PC-3 (cell line): ENCODE measurements around the gene SLC9A9. TPM values are rescaled to one million over a fixed set of nuclear protein-coding genes. Genes with fewer than 3 reads are reported as not detected.

Experiments used
- ATAC-seq: fragments of 200-7000 bp; cut with Tn5 transposase; 2 replicates; pipeline ENCODE4 v1.9.1; 2020; ENCODE audit warnings: mild to moderate bottlenecking, moderate library complexity
- BruUV-seq: library from RNA; stranded (reverse); fragments of 400-500 nt; replicated peaks from 2 replicates; lab custom pipeline; 2021; lab: Mats Ljungman, UMichigan
- CTCF ChIA-PET: fragments of 300-600 bp; sonication (Branson Sonifier 250); formaldehyde crosslinking; loops from one replicate; lab custom pipeline; 2022; ENCODE audit warnings: antibody characterized with exemption; lab: Charles Lee
- POLR2A ChIA-PET: fragments of 300-600 bp; sonication (Branson Sonifier 250); formaldehyde crosslinking; loops from one replicate; lab custom pipeline; 2022; ENCODE audit warnings: antibody characterized with exemption; ENCODE audit not compliant: unreplicated experiment; lab: Charles Lee
- DNase-seq: peaks from one replicate; pipeline ENCODE4 v3.0.0-alpha.2; 2015
- H2AFZ ChIP-seq: fragments of 300-600 bp; sonication (generic); 2 replicates; pipeline ENCODE4 v1.6.0; 2016; ENCODE audit warnings: antibody characterized with exemption, low read length
- H3F3A ChIP-seq: fragments of 300-600 bp; sonication (generic); one replicate; pipeline ENCODE4 v1.6.0; 2017; ENCODE audit warnings: antibody characterized with exemption, low read length, control low read depth, mild to moderate bottlenecking; ENCODE audit not compliant: unreplicated experiment
- H3K27ac ChIP-seq: fragments of 300-600 bp; sonication (generic); 2 replicates; pipeline ENCODE4 v1.5.1; 2016; ENCODE audit warnings: mild to moderate bottlenecking, low read length
- H3K27me3 ChIP-seq: fragments of 300-600 bp; sonication (generic); 2 replicates; pipeline ENCODE4 v1.6.1; 2016; ENCODE audit warnings: low read length, mixed read lengths
- H3K36me3 ChIP-seq: fragments of 300-600 bp; sonication (generic); 2 replicates; pipeline ENCODE4 v1.6.1; 2016; ENCODE audit warnings: low read depth, mixed run types, low read length, mixed read lengths
- H3K4me1 ChIP-seq: fragments of 300-600 bp; sonication (generic); 2 replicates; pipeline ENCODE4 v1.5.1; 2016; ENCODE audit warnings: low read length; ENCODE audit not compliant: insufficient read depth
- H3K4me2 ChIP-seq: fragments of 300-600 bp; sonication (generic); 2 replicates; pipeline ENCODE4 v1.6.0; 2016; ENCODE audit warnings: low read length
- H3K4me3 ChIP-seq: fragments of 300-600 bp; sonication (generic); 2 replicates; pipeline ENCODE4 v1.5.1; 2016; ENCODE audit warnings: mild to moderate bottlenecking, low read length, mixed read lengths
- H3K79me2 ChIP-seq: fragments of 300-600 bp; sonication (generic); 2 replicates; pipeline ENCODE4 v1.6.1; 2017; ENCODE audit warnings: low read length, mixed read lengths
- H3K9ac ChIP-seq: fragments of 300-600 bp; sonication (generic); 2 replicates; pipeline ENCODE4 v1.6.0; 2016; ENCODE audit warnings: mild to moderate bottlenecking, low read length
- H3K9me2 ChIP-seq: fragments of 300-600 bp; sonication (generic); replicated peaks from 2 replicates; pipeline ENCODE4 v1.6.1; 2016; ENCODE audit warnings: mixed run types, low read length, mixed read lengths
- H3K9me3 ChIP-seq: fragments of 300-600 bp; sonication (generic); 2 replicates; pipeline ENCODE4 v1.6.1; 2016; ENCODE audit warnings: low read length, mixed read lengths
- H4K20me1 ChIP-seq: fragments of 300-600 bp; sonication (generic); 2 replicates; pipeline ENCODE4 v1.6.1; 2016; ENCODE audit warnings: low read length, mixed read lengths
- CTCF ChIP-seq: fragments of 300-600 bp; sonication (generic); conservative IDR thresholded peaks from 2 replicates; pipeline ENCODE4 v1.5.1; 2017; ENCODE audit warnings: antibody characterized with exemption, low read depth, mild to moderate bottlenecking, low read length
- EZH2 ChIP-seq: fragments of 300-600 bp; sonication (generic); IDR thresholded peaks from one replicate; pipeline ENCODE4 v1.6.1; 2017; ENCODE audit warnings: antibody characterized with exemption, mild to moderate bottlenecking, low read length; ENCODE audit not compliant: unreplicated experiment
- EZH2phosphoT487 ChIP-seq: fragments of 300-600 bp; sonication (generic); IDR thresholded peaks from 2 replicates; pipeline ENCODE4 v1.6.1; 2018; ENCODE audit warnings: mild to moderate bottlenecking, antibody characterized with exemption, low read length, borderline replicate concordance
- intact Hi-C: fragments of 100-400 bp; cut with micrococcal nuclease; formaldehyde crosslinking; loops from 2 replicates; pipeline ENCODE4 v1.9.0; 2023
- total RNA-seq: library from RNA; depleted of rRNA; stranded (reverse); fragments of >200 nt; gene quantifications from 2 replicates; pipeline ENCODE4 v1.2.3, GENCODE V29; 2014

The SLC9A9 gene
- total RNA-seq, 1 experiment from 2014 or later: 0.07 TPM

GRCh38 chr3:143661677-143662076 is 186.6 kb downstream of the SLC9A9 start:
- no peak for TF ChIP-seq EZH2
- TF ChIP-seq CTCF: no peak
- Histone ChIP-seq H3K79me2 (no peaks in the 10 kb centered on the region), H3K4me2 (no peak overlapping the region), H2AFZ (no peak overlapping the region), H3K36me3 (no peaks in the 10 kb centered on the region), H3K9ac (no peak overlapping the region), H3K27ac (no peak overlapping the region), H3K9me2 (no peaks in the 10 kb centered on the region), H3K4me1 (no peaks in the 10 kb centered on the region), H3K27me3 (no peaks in the 10 kb centered on the region), H3K9me3 (no peaks in the 10 kb centered on the region), H4K20me1 (no peaks in the 10 kb centered on the region), H3K4me3 (no peak overlapping the region), H3F3A (no peaks in the 10 kb centered on the region)
- no peak for DNase-seq
- intact Hi-C loops: no loop called here
- POLR2A ChIA-PET: no interaction called here
- CTCF ChIA-PET: no interaction called here
- ATAC-seq: no peak
- no TSS peak for BruUV-seq

- H3K4me3 ChIP-seq: no peak overlapping the region
- H3K4me1 ChIP-seq: no peaks in the 10 kb centered on the region
- no peaks in the 10 kb centered on the region for H3K79me2 ChIP-seq
- H3K27ac ChIP-seq: no peak overlapping the region
- no peak overlapping the region for H3K4me2 ChIP-seq
- intact Hi-C loops: no loop called here
- BruUV-seq: no TSS peak
- no peaks in the 10 kb centered on the region for H3F3A ChIP-seq
- no peak overlapping the region for H2AFZ ChIP-seq
- ChIA-PET POLR2A (no interaction called here), CTCF (no interaction called here)
- TF ChIP-seq EZH2 (no peak), EZH2phosphoT487 (no peak), CTCF (no peak)
- no peaks in the 10 kb centered on the region for H3K36me3 ChIP-seq
- DNase-seq: no peak
- H3K9me3 ChIP-seq: no peaks in the 10 kb centered on the region
- no peaks in the 10 kb centered on the region for H3K27me3 ChIP-seq
- H4K20me1 ChIP-seq: no peaks in the 10 kb centered on the region
- no peak overlapping the region for H3K9ac ChIP-seq
- H3K9me2 ChIP-seq: no peaks in the 10 kb centered on the region
- ATAC-seq: no peak
Measured at GRCh38 chr3:143658861-143659260, 189.4 kb downstream of the SLC9A9 start.

- H3F3A ChIP-seq: no peaks in the 10 kb centered on the region
- ChIA-PET POLR2A (no interaction called here), CTCF (no interaction called here)
- H3K9me2 ChIP-seq: no peaks in the 10 kb centered on the region
- H3K9ac ChIP-seq: no peak overlapping the region
- H3K4me1 ChIP-seq: no peaks in the 10 kb centered on the region
- no peaks in the 10 kb centered on the region for H3K27me3 ChIP-seq
- no peak for TF ChIP-seq EZH2phosphoT487
- TF ChIP-seq CTCF: no peak
- TF ChIP-seq EZH2: no peak
- no peak overlapping the region for H3K4me3 ChIP-seq
- H3K4me2 ChIP-seq: no peak overlapping the region
- intact Hi-C loops: no loop called here
- H3K9me3 ChIP-seq: no peaks in the 10 kb centered on the region
- no peaks in the 10 kb centered on the region for H3K79me2 ChIP-seq
- H2AFZ ChIP-seq: no peak overlapping the region
- no peak overlapping the region for H3K27ac ChIP-seq
- H4K20me1 ChIP-seq: no peaks in the 10 kb centered on the region
- no peak for DNase-seq
- no TSS peak for BruUV-seq
- ATAC-seq: no peak
- no peaks in the 10 kb centered on the region for H3K36me3 ChIP-seq
Measured at GRCh38 chr3:143658116-143658515, 190.2 kb downstream of the SLC9A9 start.
